NOMO-1 treated with dmso at 0.1 percent for 144 hours (cell line): Measurements from ENCODE around the gene IGLL5.
A peak's percentile ranks its signal among the peaks of the same experiment; 100 is the strongest.

Source experiments
- DNase-seq: peaks from one replicate; lab custom pipeline; 2025; ENCODE audit not compliant: unreplicated experiment; lab: John Stamatoyannopoulos, UW

Gene IGLL5

GRCh38 chr22:22926370-22927195 lies 39.0 kb downstream of the IGLL5 start:
- no peak for DNase-seq

GRCh38 chr22:22927196-22927887 lies 39.7 kb downstream of the IGLL5 start:
- no peak for DNase-seq

- DNase-seq, result no peak
These were observed 40.5 kb downstream of the IGLL5 start for GRCh38 chr22:22927888-22928665.

GRCh38 chr22:22928666-22929380 lies 41.2 kb downstream of the IGLL5 start:
- DNase-seq, result peak; percentile 98

DNA sequence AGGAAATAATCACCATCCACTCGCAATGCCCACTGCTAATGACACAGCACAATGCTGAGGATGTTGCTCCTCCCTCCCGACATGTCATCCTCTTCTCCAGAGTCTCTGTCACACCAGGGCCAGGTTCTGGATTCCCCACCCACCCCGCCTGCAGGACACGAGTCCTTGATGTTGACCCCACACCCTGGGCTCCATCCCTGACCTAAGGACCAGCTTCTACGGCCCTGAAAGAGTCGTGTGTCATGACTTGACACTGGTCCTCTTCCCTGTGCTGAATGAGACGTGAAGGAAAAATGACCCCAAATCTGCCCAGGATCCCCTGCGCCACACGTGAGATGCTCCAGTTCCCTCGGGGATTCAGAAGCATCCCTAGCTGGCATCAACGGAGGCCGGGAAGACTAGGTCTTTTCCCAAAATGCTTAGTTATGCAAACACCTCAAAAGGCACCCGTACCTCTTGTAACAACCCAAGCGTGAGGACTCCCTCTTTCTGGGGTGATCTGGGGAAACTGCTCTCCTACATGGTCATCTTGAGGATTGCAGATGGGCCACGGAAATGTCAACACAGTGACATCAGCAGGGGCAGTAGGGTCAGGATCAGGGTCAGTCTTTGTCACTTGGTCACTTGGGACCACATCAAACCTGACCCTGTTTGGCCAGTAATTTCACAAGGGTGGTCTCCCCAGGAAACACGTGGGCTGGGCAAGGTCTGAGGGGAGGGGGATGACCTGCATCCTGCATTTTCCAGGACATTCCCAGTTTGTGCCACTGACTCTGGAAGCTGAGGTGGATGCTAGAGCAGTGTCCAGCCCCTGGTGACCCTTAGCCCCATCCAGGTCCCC lies 42.0 kb downstream of the IGLL5 start:
- no peak for DNase-seq

DNA sequence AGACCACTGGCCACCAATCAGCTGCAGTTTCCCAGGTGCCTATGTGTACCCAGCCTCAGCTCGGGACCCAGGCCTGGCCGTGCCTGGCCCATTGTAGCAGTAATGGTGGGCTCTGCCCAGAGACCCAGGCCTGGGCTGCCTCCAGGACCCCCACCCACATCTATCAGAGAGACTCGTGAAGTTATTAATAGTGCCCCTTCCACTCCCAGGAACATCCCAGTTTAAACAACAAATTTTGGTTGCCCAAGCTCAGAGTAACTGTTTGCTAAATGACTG lies 42.5 kb downstream of the IGLL5 start:
- no peak for DNase-seq

DNA sequence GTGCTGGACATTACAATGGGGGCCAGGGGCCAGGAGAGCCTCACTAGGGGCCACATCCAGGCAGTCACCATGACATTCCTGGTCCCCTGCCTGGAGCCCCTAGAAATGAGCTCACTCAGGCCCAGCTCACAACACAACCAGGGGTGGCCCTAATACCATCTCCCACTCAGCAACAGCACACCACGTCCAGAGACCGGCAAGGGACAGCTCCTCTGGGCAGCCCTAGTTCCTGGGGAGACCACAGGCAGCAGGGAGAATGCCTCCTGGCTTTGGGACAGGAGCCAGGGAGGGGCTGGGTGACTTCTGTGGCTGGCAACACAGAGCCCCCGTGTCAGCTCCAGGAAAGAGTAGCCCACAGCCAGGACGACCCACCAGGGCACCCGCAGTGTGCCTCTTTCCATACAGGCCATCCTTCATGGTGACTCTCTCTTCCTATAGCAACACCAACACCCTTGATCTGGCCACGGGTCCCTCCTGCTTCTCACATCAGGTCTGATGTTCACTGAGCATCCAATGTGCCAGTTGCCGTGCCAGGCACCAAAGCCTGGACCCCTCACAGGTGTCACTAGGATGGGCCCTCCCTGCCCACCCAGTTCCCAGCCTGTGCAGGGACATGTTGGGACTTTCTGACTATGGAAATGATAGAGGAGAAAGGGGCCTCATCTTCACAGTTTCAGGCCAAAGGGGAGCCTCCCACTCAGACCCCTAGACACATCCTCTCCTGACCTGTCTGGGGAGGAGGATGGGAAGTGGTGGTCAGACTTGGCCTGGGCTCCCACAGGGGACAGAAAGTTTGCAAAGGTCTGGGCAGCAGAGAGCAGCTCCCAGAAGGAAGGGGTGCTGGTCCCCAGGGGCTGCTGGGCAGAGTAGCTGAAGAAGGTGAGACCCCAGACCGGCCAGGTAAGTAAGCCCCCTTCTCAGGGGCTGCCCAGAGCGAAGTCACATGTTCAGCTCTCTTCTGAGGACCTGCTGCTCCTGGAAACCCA lies 43.2 kb downstream of the IGLL5 start:
- DNase-seq, result no peak

- DNase-seq, result no peak
These were observed 44.1 kb downstream of the IGLL5 start for GRCh38 chr22:22931557-22932270.

GRCh38 chr22:22932512-22932941 lies 44.9 kb downstream of the IGLL5 start:
- DNase-seq, result no peak

GRCh38 chr22:22933100-22933806 lies 45.6 kb downstream of the IGLL5 start:
- no peak for DNase-seq

- no peak for DNase-seq
These were observed 46.4 kb downstream of the IGLL5 start for GRCh38 chr22:22933807-22934542.

DNA sequence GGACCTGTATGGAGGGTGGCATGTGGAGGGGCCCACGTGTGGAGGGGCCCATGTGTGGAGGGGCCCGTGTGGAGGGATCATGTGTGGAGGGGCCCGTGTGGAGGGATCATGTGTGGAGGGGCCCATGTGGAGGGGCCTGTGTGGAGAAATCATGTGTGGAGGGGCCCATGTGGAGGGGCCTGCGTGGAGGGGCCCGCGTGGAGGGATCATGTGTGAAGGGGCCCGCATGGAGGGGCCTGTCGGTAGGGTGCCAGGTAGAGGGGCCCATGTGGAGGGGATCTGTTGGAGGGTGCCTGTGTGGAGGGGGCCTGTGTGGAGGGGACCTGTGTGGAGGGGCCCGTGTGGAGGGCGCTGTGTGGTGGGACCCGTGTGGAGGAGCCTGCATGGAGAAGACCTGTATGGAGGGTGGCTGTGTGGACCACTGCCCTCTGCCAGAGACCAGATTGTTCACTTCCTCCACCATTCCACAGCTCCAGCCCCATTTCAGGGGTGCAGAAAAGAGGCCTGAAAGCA lies 47.0 kb downstream of the IGLL5 start:
- no peak for DNase-seq

GRCh38 chr22:22935056-22935545 lies 47.5 kb downstream of the IGLL5 start:
- DNase-seq, result no peak

DNA sequence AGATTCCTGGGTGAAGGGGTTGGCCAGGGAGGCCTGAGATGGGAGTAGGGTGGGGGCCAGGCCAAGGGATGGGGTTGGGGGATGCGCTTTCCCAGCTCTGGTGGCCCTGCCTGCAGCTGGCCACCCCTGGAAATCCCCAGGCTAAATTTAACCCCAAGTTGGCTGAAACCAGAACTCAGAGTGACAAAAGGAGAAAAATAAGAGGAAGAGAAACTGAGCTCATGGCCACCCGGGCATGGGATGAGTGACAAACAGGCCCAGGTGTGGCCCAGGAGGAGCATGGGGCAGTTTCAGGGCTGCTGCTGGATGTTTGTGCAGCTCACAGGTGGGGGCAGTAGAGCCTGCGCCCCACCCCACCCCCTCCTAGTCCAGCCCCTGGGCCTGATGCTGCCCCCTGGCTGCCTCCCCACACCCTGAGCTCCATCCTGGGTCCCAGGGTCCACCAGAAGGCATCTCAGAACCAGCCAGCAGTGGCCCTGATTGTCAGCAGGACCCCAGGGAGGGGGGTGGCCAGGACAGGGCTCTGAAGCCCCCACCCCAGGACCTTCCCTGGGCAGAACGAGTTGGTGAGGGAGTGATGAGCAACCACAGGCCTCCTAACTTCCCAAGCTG lies 48.0 kb downstream of the IGLL5 start:
- peak; percentile 85 for DNase-seq

DNA sequence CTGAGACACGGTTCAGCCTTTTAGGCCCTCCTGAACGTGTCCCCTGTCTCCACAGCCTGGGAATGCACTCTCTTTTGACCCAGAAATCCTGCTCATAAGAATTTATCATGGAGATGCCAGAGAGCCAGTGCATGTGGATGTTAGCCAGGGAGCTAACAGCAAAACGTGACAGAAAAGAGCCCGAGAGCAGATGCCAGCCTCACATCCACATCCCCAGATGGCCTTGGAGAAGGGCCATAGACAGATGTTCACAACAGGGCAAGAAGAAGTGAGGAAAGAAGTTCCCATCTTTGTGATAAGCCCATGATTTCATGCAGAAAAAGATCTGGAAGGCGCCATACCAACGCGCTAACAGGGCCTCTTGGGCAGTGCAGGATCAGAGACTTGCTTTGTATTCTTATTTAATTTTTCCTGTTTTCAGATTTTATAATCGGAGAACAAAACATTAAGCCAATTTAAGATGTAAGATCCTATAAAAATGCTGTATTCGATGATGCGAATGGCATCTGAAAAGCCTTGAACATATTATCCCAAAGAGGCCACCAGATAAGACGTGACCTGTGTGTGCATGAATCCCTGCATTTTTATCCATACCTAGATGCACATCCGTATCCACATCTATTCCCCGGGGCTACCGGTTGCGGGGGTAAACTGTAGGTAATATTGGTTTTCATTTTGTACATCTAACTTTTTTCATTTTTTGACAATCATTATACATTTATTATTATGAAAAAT lies 48.7 kb downstream of the IGLL5 start:
- no peak for DNase-seq
